ENCODE measurements around the gene MT1X.

DNA sequence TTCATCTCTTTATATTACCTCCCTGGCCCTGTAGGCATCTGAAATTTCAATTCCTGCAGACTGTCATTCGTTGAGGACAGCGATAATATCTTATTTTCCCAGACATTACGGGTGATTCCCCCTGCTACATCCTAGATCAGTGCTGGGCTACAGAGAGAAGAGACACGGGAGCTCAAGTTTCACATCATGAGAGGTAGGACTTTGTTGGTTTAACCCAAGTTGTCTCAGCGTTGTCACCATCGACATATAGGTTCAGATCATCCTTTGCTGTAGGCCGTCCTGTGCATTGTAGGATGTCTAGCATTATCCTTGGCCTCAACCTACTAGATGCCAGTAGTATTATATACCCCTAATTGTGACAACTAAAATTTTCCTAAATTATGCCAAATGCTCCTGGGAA, 19.3 kb downstream of the MT1X start:
- no peak for TF ChIP-seq FOXA1 (IDR thresholded peaks at IDR 0.05)
- TF ChIP-seq, protein P1, sequence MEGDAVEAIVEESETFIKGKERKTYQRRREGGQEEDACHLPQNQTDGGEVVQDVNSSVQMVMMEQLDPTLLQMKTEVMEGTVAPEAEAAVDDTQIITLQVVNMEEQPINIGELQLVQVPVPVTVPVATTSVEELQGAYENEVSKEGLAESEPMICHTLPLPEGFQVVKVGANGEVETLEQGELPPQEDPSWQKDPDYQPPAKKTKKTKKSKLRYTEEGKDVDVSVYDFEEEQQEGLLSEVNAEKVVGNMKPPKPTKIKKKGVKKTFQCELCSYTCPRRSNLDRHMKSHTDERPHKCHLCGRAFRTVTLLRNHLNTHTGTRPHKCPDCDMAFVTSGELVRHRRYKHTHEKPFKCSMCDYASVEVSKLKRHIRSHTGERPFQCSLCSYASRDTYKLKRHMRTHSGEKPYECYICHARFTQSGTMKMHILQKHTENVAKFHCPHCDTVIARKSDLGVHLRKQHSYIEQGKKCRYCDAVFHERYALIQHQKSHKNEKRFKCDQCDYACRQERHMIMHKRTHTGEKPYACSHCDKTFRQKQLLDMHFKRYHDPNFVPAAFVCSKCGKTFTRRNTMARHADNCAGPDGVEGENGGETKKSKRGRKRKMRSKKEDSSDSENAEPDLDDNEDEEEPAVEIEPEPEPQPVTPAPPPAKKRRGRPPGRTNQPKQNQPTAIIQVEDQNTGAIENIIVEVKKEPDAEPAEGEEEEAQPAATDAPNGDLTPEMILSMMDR (IDR thresholded peaks at IDR 0.05; ENCODE audit: low read depth, low read length, missing input control) = no peak
- TF ChIP-seq, protein P2, sequence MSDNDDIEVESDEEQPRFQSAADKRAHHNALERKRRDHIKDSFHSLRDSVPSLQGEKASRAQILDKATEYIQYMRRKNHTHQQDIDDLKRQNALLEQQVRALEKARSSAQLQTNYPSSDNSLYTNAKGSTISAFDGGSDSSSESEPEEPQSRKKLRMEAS (IDR thresholded peaks at IDR 0.05) = no peak
- no peak for TF ChIP-seq SP1 (IDR thresholded peaks at IDR 0.05)
- TF ChIP-seq, protein P3, sequence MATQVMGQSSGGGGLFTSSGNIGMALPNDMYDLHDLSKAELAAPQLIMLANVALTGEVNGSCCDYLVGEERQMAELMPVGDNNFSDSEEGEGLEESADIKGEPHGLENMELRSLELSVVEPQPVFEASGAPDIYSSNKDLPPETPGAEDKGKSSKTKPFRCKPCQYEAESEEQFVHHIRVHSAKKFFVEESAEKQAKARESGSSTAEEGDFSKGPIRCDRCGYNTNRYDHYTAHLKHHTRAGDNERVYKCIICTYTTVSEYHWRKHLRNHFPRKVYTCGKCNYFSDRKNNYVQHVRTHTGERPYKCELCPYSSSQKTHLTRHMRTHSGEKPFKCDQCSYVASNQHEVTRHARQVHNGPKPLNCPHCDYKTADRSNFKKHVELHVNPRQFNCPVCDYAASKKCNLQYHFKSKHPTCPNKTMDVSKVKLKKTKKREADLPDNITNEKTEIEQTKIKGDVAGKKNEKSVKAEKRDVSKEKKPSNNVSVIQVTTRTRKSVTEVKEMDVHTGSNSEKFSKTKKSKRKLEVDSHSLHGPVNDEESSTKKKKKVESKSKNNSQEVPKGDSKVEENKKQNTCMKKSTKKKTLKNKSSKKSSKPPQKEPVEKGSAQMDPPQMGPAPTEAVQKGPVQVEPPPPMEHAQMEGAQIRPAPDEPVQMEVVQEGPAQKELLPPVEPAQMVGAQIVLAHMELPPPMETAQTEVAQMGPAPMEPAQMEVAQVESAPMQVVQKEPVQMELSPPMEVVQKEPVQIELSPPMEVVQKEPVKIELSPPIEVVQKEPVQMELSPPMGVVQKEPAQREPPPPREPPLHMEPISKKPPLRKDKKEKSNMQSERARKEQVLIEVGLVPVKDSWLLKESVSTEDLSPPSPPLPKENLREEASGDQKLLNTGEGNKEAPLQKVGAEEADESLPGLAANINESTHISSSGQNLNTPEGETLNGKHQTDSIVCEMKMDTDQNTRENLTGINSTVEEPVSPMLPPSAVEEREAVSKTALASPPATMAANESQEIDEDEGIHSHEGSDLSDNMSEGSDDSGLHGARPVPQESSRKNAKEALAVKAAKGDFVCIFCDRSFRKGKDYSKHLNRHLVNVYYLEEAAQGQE (IDR thresholded peaks at IDR 0.05) = no peak
- no peak for TF ChIP-seq TAF1 (conservative IDR thresholded peaks at IDR 0.05)
- TF ChIP-seq, protein P4, sequence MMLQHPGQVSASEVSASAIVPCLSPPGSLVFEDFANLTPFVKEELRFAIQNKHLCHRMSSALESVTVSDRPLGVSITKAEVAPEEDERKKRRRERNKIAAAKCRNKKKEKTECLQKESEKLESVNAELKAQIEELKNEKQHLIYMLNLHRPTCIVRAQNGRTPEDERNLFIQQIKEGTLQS (IDR thresholded peaks at IDR 0.05) = no peak
- TF ChIP-seq EGR1 (IDR thresholded peaks at IDR 0.05; ENCODE audit: low read depth in 2 of 2) = no peak
- no peak for TF ChIP-seq FOXA2 (IDR thresholded peaks at IDR 0.05)
- no peak for TF ChIP-seq JUND (IDR thresholded peaks at IDR 0.05)
- TF ChIP-seq RXRA (IDR thresholded peaks at IDR 0.05) = no peak
